EH (cell line): ENCODE results near the gene TPBGL.
A peak's percentile ranks its signal among the peaks of the same experiment; 100 is the strongest.
"Not testable (repeated sequence)": the region's sequence is repeated elsewhere in the genome, so short reads cannot be mapped to it uniquely, and the experiment has no call there.

Source experiments
- DNase-seq: peaks from one replicate; pipeline ENCODE4 v3.0.0-alpha.2; 2015; ENCODE audit warnings: low read depth

The TPBGL gene

GRCh38 chr11:75272821-75273301 lies 32.3 kb downstream of the TPBGL start:
- DNase-seq: no peak

DNA sequence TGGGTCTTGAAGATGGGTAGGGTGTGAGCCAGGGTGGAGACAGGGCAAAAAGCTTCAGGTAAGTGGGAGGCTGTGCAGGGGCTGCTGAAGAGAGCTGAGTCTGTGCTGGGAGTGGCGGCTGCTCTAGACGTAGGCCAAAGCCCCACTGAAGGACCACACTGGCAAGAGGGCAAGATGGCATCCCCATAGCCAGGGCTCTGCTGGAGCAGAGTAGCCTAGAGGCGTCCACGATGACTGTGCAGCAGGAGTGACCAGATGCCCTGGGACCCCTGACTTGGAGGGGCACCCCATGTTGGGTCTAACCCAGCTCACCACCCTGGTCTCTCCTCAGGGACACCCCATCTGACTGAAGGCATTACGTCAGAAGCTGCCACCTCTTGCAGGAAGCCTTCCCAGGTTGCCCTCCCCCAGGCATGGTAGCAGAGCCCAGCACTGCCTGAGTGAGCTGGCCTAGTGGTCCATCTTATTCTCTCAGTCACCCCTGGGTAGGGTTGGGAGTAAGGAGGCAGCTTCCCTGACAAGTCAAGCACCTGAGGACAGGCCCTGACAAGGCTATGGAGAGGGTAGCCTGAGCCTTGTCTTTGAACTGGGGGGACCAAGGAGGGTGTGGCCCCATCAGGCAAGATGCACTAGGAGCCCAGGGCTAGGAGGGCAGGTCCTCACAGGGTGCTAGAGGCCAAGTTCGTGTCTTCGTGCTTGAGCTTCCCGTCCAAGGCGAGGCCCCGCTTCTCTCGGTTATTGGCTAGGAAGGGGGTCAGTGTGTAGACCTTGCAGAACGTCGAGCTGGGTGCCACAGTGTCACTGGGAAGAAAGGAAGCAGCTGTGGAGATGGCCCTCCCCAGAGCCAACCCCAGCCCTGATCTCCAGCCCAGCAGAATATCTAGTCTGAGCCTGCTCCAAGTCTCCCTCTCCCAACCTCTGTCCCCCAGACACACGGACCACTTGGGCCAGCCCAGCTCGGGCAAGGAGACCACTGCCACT lies 33.1 kb downstream of the TPBGL start:
- no peak for DNase-seq

GRCh38 chr11:75274716-75275115 lies 34.1 kb downstream of the TPBGL start:
- not testable (repeated sequence) for DNase-seq

DNA sequence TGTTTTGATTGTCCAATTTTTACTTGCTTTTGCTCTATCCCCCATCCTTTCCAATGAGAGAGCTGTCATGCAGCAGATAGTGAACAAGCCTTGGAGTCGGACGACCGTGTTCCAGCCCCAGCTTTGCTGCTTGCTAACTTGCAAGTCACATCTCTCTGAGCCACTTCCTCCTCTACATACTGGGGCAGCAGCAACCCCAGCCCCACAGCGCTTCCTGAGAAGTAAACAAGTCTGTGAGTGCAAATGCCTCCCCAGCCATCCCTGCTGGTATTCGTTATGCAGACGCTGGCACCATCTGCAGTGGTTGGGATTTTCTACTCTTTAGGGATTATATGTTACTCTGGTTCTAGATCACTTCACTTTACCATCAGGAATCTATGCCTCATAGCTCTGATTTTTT lies 35.0 kb downstream of the TPBGL start:
- DNase-seq: no peak

GRCh38 chr11:75276186-75276585 lies 35.6 kb downstream of the TPBGL start:
- no peak for DNase-seq

GRCh38 chr11:75276686-75277085 lies 36.1 kb downstream of the TPBGL start:
- DNase-seq: no peak

DNA sequence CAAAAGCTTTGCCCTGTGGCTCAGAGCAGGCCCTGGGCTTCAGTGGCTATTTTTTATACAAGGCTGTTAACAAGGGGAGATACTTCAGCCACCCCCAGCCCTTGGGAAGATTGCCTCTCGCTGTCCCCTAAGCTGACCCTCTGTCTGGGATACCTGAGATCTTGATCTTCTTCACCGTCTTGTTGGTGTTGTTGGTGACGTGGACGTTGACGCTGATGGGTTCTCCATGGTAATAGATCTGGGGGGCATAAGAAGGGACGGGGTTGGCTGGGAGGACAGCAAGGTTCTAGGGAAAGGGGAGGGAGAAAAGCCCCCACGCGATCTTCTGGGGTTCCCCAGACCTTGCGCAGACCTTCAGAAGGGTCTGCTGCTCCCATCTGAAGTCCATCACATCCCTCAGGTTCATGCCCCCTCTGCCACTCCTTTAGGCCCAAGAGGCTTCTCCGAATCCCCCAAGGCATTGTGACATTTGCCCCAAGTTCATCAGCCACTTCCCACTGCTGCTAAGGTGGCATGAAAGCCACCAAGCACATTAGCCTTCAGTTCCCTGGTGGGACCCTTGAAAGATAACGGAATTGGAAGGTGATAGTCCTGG lies 36.7 kb downstream of the TPBGL start:
- no peak for DNase-seq

- no peak for DNase-seq
These were observed 37.6 kb downstream of the TPBGL start for GRCh38 chr11:75277991-75278790.

DNA sequence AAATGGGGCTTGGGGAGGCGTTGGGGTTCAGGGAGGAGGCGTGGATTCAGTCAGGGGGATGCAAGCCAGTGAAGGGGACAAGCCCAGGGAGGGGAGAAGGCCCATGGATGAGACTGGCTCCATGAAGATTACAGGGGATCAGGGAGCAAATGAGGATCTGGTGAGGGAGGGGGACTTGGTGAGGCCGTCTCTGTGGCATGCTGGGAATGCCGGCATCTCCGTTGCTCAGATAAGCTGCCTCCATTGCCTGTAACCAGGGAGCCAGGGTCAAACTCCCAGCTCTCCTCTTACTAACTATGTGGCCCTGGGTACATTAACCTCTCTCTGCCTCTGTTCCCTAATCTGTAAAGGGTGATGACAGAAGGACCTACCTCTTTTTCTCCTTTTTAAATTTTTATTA lies 38.7 kb downstream of the TPBGL start:
- peak; percentile 22 for DNase-seq

GRCh38 chr11:75280227-75280701 lies 39.7 kb downstream of the TPBGL start:
- DNase-seq: peak; percentile 74

- no peak for DNase-seq
These were observed 40.3 kb downstream of the TPBGL start for GRCh38 chr11:75280770-75281468.

GRCh38 chr11:75281469-75282095 lies 41.0 kb downstream of the TPBGL start:
- DNase-seq: no peak

GRCh38 chr11:75283391-75283931 lies 42.9 kb downstream of the TPBGL start:
- DNase-seq: no peak

DNA sequence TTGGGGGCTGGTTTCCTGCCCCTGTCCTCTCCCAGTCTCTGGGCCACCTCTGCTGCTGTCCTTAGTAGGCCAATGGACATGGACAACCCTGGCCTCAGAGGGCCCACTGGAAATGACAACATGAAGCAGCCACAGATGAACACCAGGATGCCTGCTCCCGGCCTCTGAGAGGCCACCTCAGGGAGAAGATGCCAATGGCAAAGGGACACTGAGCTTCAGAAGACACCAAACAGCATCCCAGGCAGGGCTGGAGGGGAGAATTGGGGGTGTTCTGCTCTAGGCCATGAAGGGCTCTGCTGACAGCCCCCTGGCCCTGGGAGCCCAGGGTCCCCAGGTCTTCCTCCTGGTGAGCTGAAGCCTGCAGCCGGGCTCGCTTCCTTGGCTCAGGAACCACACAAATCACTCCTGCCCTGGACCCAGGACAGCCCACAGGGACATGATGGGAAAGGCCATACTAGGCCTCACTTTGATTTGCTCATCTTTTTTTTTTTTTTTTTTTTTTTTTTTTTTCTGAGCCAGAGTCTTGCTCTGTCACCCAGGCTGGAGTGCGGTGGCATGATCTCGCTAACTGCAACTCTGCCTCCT lies 45.3 kb downstream of the TPBGL start:
- no peak for DNase-seq

DNA sequence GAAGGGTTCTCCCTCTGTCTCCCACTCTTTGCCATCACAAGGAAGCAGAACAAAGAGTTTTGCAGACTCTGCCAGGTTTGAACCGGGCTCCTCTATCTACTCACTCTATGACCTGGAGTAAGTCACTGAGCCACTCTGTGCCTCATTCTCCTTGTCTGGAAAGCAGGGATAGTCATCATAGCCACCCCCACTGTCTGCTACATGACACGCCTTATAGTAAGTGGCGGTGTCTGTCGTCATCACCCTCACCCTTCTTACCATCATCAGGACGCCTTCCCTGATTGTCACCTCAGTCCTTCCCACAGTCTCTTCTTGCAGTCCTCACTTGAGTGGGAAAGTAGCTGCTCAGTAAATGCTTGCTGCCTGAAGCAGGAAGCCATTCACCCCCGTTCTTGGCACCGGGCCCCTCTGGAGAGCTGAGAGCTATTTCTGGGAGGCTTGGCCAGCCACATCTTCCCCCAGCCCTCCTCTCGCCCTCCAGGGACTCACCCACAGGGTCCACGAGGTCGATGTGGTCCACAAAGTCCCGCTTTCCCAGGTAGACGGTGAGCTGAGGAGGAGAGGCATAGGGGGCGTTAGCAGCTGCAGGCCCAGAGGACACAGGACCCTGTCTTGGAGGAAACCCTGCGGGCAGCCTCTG lies 46.4 kb downstream of the TPBGL start:
- peak; percentile 14 for DNase-seq

DNA sequence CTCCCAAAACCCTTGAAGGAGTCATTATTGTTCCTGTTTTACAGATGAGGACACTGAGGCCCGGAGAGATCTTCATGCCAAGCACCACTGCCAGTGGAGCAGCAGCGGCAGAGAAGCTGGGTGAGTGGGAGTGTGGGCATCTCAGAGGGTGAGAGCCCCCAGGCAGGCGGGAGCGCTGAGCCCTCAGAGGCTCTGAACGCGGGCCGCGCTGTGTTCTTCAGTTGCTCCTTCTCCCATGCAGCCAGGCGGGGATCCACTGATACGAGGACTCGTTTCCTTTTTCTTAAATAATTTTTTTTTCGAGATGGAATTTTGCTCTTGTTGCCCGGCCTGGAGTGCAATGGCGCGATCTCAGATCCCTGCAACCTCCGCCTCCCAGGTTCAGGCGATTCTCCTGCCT lies 47.0 kb downstream of the TPBGL start:
- DNase-seq: no peak

DNA sequence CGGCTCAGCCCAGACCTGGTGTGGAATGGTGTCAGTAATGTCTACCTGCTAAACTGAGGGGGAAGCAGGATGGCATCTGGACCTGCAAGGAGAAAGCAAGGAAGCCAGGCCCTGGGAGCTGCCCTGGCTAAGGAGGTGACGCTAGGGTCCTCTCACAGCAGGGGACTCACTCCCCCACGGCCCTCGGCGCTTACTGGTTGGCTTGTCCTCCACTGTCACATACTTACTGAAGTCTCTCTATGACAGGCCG lies 48.9 kb downstream of the TPBGL start:
- DNase-seq: no peak

- DNase-seq: no peak
These were observed 49.3 kb downstream of the TPBGL start for GRCh38 chr11:75289919-75290318.

GRCh38 chr11:75291741-75292140 lies 51.2 kb downstream of the TPBGL start:
- DNase-seq: no peak

DNA sequence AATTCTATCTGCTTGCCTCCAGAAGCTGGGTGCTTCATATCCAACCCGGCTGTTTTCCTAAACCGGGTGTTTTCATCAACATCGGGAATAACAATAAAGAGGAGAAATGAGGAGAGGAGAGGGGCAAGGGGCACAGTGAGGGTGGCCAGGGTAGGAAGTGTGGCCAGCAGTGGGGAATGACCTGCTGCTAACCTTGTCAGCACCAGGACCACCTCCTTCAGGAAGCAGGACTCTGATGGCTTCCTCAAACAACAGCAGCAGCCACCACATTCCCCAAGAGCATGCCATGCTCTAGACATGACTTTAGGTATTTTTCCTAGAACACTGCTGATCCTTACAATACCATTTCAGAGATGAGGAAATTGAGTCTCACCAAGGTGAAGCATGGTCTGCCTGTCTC lies 52.4 kb downstream of the TPBGL start:
- DNase-seq: no peak
